Activated CD8-positive, alpha-beta memory T cell treated with anti-CD3 and anti-CD28 coated beads for 1 hour (primary cell): ENCODE measurements around the gene GBP7.
"Not testable (repeated sequence)": the region's sequence is repeated elsewhere in the genome, so short reads cannot be mapped to it uniquely, and the experiment has no call there.

Experiments
- DNase-seq, 2 donors: peaks; one replicate each; pipeline ENCODE4 v3.0.0-alpha.2; 2020; ENCODE audit warnings: low read depth in 1 of 2; ENCODE audit errors: extremely low read depth in 1 of 2

Gene GBP7

DNA sequence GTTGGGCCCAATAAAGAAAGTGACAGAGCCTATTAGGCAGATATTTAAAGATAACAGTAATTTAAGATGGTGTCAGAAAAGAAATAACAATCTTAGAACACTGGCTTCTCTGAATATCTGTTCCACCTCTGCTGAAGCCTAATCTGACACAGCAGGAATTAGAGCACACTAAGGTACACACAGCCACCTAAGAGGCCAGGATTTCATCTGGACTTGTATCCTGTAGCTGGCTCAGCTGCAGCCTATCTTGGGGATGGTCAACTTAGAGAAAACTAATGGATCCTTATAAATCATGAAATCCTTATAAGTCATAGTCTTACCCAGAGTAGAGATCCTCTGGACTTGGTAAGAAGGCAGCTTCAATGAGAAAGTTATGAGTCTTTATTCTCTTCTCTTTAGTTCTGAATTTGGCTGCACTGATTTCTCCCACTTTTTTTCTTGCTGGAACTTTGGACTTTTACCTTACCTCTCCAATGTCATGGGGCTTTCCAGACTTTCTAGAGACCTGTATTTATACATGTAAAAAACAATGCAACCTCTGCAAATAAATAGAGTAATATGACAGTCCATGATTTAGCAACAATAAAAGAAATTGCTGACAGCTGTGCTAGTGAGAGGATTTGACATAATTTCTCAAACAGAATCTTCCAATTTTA, at the start of gene GBP7:
Gene GBP7, minus strand, starts transcription at position 403 of the 656 bp plus-strand sequence. CDS start 4,068 bp downstream, outside the sequence.
- DNase-seq, result no peak

DNA sequence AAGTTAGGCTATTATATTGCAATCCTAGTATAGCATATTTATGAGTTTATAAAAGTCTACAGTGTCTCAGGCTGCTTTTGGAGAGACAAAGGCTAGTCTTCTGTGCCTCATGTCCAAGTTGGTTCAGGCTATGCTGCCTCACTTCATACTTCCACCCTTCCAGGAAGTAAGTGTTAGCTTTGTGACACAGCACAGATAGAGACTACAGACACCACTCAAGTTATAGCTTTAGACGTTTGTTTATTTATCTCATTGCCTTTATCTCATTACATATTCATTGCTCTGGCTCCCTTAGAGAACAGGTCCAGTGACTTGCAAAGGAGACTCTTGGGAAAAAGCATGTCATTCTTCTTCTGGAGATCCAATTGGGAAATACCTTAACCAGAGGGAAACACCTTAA, 45.5 kb upstream of the GBP7 start:
- DNase-seq, result no peak

DNA sequence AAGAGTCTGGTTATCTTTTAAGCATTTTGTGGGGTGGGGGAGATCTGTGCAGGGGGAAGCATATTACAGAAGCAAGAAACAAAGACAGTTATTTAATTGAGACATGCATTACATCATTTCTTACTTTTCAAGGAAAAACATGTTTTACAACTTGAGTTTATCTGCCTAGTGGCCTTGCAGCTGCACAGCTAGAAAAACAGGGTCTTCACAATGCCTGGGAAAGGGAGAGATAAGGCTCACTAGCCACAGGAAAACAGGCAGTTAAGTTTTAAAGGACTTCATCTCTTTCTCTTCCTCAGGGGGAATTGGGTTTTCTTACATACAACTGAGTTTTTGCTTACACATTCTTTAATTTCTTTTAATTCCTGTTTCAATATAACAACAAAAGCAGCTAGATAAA, 44.0 kb upstream of the GBP7 start:
- DNase-seq, result not testable (repeated sequence)

DNA sequence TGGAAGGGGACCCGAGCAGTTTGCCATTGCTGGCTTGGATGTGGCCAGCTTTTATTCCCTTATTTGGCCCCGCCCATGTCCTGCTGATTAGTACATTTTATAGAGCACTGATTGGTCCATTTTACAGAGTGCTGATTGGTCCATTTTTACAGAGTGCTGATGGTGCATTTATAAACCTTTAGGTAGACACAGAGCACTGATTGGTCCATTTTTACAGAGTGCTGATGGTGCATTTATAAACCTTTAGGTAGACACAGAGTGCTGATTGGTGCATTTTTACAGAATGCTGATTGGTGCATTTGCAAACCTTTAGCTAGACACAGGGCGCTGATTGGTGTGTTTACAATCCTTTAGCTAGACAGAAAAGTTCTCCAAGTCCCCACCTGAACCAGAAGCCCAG, 43.1 kb upstream of the GBP7 start:
- DNase-seq, result not testable (repeated sequence)

DNA sequence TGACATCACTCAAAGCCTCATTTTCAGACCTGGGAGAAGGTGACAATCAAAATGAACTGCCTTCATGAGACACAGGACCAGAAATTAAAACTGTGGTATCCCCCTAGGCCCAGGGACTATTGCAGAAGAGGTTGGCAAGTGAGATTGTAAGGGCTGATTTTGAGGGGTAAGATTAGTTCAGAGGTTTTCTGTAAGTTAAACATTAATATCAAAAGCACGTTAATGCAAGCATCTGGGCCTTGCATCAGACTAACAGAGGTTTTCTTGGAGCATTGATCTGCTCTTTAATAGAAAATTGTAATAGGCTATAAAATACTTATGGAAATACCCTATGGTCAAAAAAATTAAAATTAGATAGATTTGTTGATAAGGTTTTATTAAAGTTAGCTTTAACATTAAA, 37.5 kb upstream of the GBP7 start:
- DNase-seq, result no peak

DNA sequence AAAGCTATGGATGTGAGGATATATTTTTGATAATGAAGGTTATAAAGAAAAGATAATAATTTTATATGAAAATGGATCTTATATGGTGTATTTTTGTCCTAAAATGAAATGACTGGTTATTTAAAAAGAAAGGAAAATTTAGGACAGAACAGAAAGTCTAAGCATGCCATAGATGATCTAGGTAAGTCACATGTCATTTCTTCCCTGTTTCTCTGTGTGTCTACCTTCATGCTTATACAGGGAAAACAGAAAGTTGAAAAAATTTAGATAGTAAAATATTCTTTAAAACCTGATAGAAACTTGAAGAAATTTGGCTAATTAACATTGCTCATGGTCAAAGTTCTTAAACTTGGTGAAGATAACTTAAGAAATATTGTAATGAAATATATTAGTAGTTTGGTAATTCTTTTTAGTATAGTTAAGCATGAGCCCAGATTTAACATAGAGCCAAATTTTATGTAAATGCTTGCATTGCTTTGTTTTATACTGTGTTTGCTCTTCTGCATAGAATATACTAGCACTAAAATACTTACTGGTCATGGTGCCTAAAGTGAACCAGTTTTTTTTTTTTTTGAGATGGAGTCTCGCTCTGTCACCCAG, 35.3 kb upstream of the GBP7 start:
- no peak for DNase-seq

DNA sequence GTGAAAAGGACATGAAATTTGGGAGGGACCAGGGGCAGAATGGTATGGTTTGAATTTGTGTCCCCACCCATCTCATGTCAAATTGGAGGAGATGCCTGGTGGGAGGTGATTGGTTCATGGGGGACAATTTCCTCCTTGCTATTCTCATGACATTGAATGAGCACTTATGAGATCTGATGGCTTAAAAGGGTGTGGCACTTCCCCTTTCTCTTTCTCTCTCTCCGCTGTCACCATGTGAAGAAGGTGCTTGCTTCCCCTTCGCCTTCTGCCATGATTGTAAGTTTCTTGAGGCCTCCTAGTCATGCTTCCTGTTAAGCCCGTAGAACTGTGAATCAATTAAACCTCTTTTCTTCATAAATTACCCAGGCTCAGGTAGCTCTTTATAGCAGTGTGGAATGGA, 30.6 kb upstream of the GBP7 start:
- no peak for DNase-seq

DNA sequence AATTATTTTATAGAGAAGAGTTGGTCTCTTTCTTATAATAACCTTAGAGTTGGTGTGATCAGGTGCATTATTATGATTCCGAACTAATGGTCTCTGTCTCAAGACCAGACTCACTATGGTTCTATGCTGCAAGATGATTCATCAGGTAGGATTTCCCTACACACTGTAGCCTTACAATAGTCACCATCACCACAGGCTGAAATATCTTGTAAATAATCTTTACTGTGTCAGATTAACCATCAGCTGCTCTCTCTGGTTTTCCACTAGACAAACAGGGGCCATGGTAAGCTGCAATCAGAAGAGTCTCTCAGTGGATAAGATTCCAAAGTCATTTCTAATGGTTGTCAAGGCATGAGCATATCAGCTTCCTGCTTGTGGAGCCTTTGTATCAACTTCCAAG, 27.4 kb upstream of the GBP7 start:
- DNase-seq, result no peak

DNA sequence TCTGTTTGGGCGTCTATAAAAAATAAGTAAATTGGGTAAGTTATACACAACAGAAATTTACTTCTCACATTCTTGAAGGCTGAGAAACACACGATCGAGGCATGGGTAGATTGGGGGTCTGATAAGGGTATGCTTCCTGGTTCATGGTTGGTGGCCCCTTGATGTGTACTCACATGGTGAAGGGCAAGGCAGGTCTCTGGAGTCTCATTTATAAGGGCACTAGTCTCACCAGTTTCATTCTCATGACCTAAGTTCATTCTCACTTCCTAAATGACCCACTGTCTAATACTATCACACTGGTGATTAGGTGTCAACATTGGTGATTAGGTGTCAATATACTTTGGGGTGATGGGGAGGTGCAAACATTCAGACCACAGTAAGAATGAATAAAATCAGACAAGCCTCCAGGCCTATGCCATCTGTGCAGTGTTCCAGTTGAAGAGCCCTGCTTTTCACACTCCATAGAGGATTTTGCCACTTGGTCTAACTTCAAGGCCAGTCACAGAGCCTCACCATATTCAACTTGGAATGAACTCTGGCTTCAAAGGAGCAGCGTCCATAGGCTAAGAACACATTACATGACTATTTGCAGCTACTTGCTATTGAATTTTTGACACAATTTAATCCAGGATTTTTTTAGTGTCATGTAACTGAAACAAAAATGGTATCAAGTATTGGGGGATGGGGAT, 25.4 kb upstream of the GBP7 start:
- no peak for DNase-seq

GRCh38 chr1:89200663-89201062, 24.9 kb upstream of the GBP7 start:
- no peak for DNase-seq

DNA sequence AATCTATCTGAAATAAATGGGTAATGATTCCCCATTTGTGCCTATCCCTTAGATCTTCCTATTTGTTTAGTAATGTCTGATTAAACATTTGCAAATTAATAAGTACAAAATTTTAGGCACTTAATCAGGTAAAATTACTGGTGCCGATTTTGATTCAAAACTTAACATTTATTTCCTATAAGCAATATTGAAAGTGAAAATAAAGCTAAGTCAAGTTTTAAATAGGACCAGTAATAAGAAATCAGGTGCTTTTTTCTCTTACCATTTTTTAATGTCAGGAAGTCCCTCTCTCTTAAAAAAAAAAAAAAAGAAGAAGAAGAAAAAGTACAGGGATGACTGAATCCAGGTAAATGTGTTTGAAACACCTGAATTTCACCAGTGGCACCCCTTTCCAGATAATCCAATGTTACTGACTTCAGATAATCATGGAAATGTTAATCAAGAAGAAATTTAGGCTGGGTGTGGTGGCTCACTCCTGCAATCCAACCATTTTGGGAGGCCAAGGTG, 23.8 kb upstream of the GBP7 start:
- DNase-seq, result no peak

DNA sequence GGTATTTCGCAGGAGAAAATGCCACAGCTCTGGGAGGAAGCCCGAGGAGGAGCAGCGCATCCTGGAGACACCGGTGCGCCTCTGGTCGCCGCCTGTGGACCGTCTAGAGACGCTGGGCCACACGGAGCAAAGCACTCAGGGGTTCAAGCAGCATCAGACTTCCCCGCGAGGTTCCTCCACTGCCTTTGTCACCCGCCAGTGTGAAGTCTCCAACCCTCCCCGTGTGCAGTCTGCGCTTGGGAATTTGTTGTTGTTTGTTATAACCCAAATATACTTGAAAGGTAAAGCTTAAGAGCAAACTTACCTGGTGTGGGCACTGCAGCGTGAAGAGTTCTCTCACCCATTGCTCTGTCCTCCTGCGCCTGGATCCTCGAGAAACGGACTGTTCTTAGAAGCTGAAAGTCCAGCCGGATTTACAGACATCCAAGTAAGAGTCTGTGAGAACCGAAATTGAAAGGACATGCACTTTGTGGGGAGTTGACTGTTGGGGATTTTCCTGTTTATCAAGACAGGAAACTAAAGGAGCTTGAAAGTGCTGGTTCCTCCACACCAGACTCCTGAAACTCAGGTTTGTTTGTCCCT, 22.8 kb upstream of the GBP7 start, which contains the start of gene GBP4:
Gene GBP4, minus strand, starts transcription at position 452 of the 582 bp plus-strand sequence. Its CDS starts 108 bp downstream, at position 344.
- peak; percentile 11 to 25 for DNase-seq

DNA sequence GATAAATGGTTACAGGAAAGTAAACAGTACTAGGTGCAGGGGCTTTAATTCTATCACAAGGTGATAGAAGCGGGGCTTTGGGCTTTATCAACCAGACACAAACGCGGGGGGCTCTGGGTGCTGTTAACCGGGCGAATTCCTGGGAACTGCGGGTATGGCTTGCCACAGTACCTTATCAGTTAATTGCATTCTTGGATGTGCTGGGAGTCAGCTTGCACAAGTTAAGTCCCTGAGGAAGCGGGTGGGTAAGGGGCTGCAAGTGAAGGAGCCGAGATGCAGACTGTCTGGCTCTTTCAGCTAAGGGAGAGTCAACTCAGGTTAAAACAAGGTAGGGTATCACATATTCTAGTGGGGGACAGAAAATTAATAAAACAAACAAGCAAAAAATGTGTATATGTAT, 22.3 kb upstream of the GBP7 start:
- no peak for DNase-seq

GRCh38 chr1:89195476-89195875, 19.7 kb upstream of the GBP7 start:
- no peak for DNase-seq

- no peak for DNase-seq
Observed at GRCh38 chr1:89191314-89191713, 15.5 kb upstream of the GBP7 start.

DNA sequence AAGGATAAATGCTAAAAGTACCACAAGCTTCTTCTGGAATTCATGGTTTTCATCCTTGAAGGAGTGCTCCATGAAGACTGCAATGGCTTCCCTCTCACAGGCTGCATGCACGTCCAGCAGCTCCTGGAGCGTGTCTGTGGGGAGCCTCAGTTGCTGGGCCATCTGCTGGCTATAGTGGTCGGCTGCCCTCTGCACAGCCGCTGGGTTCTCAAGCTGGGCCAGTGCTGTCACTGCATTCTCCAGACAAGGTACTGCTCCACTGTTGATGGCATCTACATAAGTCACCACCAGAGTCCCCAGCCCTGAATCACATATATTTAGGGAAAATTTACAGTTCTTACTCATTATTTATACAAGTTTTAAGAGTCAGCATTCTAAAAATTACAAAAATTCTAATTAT, 14.2 kb upstream of the GBP7 start:
- DNase-seq, result no peak

DNA sequence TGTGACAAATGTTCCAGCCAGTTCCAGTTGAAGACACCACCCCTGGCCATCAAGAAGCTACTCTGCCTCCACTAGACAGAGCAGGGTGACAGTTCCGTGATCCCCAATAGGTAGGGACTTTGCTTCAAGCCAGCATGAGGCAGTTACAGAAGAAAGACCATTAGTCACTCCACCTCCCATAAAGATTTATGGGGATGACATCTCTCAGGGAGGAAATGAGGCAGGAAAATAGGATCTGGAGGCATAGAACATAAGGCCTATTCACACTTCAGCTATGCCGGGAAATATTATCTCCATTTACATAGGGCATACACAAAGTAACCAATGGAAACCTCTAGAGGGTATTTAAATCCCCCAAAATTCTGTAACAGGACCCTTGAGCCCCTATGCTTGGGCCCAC, 3.5 kb upstream of the GBP7 start:
- DNase-seq, result no peak

DNA sequence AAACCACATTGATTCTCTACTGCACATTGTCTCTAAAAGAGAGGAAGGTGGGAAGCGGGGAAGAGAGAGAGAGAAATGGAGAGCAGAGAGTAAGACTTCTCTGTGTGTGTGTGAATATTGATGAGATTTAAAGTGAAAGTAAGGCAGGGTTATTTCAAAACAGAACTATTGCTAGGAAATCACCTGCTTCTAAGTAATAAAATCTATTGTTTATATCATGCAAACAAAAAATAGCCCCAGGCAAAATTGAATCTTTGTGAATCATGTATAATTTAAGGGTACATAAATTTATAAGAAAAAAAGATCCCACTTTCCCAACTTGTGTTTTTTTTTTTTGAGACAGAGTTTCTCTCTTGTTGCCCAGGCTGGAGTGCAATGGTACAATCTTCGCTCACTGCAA, 1.2 kb upstream of the GBP7 start:
- DNase-seq, result no peak

GRCh38 chr1:89174491-89174890, 1.3 kb downstream of the GBP7 start:
- no peak for DNase-seq

DNA sequence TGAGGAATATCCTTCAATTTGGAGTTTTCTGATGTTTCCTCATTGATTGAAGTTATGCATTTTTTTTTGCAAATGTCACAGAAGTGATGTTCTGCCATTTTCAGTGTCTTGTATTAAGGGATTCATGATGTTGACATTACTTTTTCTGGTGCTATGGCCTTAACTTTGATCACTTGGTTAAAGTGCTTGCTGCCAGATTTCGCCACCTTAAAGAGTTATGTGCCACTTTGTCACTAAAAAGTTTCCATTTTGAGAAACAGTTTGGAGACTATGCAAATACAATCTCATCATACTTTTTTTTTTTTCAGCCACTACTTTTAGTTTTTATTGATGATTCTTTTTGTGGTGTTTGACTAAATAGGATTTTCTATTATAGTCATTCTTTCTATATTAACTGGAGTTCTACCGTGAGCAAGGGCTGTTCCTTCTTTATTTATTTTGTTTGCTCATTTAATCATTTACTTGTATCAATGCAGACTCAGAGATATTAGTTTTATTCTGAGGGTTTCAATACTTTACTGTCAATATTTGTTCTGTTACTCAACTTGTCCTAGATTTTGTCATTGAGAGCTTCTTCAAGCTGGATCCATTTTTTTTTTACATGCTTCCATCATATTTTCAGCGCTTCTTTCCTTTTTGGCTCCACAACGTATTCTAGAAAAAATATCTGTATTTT, 3.2 kb downstream of the GBP7 start:
- DNase-seq, result no peak

DNA sequence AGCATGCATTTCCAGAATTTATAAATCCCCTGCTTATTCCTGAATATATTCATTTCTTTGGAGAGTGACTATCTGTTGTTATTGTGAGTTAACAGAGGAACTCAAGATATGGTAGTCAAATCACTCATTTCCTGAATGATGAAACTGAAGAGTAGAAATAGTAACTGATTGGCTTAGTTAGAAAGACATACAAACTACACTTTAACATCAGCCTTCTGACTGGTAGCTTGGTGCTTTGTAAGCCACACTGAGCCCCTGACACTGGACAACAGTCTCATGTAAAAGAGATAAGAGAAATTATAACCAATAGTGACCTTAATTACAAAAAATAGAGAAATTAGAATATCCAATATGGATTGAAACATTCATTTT, 4.8 kb downstream of the GBP7 start:
- no peak for DNase-seq
